Stimulated activated CD4-positive, alpha-beta T cell treated with anti-CD3 and anti-CD28 coated beads, Interleukin-12 subunit alpha, Interleukin-12 subunit beta, amount 100 ng/mL, for 4 hours (primary cell): Measurements from ENCODE around the gene GUCD1.
A peak's percentile ranks its signal among the peaks of the same experiment; 100 is the strongest.
"Not testable (repeated sequence)": the region's sequence is repeated elsewhere in the genome, so short reads cannot be mapped to it uniquely, and the experiment has no call there.

Experiments used
- DNase-seq: peaks from one replicate; pipeline ENCODE4 v3.0.0-alpha.2; 2020

GUCD1 gene

DNA sequence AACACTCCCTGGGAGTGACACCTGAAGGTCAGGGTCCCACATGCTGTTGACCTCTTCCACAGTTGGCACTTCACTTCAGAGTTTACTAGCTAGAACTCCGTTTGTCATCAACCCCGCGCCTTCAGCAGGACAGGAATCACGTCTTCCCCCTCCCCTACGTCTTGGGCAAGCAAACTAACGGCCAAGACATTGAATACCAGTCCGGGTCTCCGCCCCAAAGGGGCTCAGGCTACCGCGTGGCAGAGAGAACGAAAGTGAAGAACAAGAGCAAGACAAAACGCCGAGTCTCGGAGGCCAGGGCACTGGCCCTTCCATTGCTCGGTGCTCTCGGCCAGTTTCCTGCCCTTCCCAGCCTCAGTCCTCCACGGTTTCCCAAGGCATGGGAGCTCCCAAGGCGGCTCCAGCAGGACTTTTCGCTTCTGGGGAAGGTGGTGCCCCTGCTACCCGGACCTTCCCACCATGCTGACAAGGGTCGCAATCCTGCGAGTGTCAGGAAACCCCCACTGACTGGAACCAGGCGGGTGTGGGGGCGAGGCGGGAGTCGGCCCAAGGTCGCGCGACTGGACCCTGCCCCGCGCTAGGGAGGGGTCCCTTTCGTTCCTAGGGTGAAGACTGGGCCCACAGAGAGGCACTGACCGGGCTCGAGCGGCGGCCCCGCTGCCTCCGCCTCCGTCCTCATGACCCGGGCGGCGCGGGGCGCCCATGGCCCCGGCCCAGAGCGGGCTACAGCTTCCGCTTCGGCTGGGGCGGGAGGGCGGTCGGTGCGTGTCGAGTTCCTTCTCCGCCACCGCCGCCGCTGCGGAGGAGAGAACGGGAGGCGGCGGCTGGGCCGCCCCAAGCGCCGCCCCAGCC, at the start of gene GUCD1:
GUCD1 (minus strand) TSS at position 826 of the 852 bp plus-strand sequence; CDS start at position 679, 147 bp downstream.
- peak; percentile 22 for DNase-seq

DNA sequence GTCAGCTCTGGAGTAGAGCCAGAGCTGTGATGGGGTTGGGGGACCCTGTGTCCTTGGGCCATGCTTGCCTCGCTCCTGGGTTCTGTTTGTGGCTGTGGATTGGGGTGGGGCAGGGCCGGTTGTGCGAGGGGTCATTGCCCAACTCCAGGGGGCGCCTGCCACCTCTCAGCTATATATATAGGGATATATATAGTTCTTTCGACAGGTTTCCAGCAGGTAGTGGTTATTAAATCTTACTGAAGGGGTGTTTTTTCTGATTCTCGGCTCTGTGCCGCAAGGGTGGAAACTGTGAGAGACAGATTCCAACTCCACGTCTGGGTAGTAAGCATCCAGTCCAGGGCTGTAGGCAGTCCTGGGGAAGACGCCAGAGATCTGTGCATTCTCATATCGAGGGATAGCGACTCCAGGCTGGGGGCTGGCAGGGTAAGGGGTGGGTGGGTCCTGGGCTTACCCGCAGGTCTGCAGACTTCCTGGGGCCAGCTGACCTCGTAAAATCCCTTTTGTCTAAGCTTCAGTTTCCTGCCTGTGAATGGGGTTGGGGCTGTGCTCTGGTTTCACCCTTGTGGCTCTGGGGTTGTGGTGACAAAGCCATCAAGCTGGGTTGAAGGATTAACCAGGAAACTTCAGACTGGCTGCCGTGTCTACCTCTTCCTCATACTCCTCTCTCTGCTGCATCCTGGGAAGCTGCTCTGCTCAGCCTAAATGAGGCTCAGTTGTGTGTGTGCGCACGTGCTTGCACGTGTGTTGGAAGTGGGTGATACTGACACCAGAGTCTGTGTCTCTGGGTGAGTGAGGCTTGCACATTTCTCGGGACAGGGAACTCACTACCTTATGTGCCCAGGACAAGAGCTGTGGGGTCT, 49.1 kb upstream of the GUCD1 start:
- not testable (repeated sequence) for DNase-seq

DNA sequence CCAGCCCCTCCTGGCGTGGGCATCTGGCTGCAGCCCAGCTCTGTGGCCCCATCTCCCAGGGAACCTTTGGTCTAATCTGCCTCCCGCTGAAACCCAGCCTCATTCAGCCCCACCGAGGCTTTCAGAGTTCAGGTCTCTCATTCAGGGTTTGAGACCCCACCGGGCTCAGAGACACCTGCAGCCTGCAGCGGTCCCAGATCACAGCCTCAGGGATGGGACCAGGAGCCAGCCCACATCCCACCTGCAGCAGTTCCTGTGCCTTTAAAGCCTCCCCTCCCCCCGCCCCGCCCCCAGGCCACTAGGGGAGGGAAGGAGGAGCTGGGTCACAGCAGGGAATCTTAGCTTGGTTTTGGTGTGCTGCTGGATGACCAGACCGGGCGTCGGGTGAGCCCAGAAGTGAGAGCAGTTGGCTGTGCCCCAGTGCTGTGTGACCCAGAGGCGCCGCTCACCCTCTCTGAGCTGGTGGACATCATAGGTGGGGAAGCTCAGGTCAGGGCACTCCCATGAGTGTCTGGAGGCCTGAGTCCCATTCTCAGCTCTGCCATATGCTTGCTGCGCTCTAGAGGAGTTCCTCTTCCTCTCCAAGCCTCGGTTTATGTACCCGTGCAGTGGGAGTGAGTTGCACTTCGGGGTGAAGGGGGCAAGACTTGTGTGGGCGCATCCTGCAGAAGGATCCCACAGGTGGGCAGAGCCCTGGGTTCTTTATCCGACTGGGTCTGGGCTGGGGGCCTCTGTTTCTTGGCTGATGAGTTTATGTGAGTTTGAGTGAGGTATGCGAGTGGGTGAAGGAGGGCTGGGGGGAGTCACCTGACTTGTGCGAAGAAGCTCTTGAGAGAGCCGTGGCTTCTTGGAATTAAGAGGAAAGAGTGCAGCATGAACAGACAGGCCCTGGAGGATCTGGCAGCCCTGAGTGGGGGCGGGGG, 48.2 kb upstream of the GUCD1 start, which contains the start of gene GGT1:
GGT1 (plus strand) TSS at position 347 of the 923 bp plus-strand sequence. CDS start 7,889 bp downstream, outside the sequence.
- DNase-seq = not testable (repeated sequence)

DNA sequence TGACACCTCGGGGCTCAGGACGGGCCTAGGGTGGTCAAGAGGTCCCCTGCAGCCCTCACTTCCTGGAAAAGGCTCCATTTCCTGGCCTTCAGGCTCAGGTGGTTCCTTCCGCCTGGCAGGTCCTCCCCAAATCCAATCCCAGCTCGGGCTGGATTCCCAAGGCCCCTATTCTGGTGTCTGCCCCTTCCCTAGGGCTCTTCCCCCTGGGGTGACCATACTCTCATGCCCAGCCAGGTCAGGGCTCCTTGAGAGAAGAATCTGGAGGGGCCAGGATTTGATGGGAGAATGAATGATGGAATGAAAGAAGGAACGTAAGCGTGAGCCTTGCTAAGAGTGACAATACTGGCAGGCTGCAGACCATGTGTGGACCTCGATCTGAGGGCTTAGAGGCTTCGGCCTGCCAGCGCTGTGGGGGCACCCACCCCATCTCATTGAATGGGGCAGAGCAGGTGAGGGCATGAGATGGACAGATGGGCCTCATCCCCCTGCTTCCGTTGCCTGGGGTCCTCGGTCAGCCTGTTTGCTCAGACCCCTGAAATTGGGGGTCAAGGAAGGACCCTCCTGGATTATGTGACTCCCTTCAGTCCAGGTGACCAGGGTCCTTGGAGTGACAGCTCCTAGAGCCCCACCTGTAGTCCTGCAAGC, 47.3 kb upstream of the GUCD1 start:
- not testable (repeated sequence) for DNase-seq

DNA sequence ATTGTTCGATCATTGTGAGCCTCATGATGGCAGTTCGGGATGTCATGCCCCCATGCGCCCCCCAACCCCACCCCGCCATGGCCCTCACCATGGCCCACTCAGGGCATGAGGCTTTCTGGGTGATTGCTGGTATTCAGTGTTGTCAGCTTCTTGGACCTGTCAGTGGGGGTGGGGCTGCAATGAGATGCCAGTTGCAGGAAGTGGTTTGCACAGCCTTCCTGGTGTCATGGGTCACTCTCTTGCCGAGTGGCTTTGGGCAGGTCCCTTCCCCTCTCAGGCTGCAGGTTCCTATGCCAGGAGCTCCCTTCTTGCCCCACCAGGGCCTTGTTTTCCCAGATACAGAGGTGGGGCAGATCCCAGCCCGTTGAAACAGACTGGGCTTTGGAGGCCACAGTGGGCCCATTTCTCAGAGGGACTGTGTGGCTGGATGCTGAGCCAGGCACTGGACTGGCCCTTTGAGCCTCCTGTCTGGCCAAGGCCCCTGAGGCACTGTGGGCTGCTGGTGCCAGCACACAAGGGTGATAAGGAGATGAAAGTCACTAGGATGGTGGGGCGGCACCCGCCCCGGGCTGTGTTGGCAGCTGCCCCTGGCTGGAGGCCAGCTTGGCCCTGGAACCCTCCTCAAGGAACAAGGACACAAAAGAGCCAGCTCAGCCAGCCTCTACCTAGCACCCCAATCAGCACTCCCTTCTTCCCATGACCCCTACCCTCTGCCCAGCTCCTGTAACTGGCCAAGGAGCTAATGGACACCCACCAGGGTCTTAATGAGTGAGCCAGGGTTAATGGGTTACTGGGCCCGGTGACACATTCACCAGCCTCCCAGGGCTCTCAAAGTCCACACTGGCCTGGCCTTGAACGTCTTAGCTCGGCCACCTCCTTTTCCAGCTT, 46.5 kb upstream of the GUCD1 start:
- no peak for DNase-seq

DNA sequence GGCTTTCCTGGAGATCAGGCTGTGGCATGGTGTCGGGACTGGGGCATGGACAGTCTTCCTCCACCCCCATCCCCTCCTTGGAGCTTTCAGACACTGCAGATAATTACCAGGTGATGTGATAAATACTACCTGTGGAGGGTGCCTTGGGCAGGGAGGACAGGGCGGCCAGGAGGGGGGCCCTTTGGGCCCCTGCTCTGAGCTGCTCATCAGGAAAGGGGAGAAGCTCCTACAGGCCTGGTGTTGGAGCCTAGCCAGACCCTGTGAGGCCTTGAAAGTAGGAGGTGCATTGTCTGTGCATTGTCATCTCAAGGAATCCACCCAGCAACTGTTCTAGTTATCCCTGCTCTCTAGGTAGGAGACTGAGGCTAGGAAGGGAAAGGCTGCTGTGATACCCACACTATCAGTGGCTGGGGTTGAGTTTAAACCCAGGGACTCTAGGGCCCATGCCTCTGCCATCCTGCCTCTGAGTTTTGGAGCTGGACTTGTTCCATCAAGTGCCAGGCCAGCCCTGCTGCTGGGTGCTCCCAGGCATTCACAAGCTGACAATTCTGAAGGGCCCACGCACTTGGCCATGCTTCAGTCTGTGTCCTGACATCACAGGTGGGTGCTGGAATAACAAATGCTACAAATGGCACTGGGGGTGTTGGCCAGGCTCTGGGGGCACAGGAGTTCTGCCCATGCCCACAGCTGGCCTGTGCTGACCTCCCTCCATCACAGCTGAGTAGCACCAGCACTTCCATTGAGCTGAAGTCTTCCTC, 45.2 kb upstream of the GUCD1 start:
- not testable (repeated sequence) for DNase-seq

DNA sequence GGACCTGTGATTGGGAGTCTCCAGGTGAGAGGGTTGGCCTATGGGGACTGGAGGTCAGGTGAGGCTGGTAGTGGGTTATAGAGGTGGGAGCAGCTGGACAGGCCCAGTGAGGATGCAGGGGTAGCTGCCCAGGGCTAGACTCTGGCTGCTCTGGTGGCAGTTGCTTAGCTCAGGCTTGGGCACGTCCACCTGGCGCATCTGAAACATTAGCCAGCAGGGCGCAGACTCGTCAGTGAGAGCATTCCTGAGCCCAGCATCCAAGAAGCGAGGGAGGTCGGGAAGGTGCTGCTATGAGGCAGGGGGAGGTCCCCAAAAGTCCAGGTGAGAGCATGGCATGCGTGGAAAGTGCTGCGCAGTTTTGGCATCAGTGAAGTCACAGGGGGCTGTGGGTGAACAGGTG, 44.6 kb upstream of the GUCD1 start:
- DNase-seq = no peak

DNA sequence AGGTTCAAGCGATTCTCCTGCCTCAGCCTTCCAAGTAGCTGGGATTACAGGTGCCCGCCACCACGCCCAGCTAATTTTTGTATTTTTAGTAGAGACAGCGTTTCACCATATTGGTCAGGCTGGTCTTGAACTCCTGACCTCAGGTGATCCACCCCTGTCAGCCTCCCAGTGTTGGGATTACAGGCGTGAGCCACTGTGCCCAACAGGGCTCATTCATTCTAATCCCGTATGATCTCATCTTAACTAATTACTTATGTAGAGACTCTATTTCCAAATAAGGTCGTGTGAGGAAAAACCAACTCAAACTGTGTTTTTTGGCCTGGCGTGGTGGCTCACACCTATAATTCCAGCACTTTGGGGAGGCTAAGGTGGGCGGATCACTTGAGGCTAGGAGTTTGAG, 42.1 kb upstream of the GUCD1 start:
- DNase-seq = not testable (repeated sequence)

DNA sequence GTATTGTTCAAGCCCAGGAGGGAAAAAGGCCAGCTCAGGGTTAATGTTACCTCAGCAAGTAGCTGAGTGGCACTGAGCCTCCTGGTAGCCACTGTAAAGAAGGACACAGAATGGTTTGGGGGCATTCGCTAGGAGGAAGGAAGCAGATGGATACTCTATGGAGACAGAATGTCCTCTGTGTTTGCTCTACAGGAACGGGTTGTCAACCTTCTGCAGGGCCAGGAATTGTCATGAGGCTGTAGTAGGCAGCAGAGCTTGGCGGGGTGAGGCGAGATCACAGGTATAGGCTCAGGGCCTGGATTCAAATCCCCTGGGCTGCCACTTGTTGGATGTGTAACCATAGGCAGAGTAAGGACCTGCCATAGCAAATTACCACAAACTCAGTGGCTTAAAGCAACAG, 40.9 kb upstream of the GUCD1 start:
- DNase-seq = no peak

DNA sequence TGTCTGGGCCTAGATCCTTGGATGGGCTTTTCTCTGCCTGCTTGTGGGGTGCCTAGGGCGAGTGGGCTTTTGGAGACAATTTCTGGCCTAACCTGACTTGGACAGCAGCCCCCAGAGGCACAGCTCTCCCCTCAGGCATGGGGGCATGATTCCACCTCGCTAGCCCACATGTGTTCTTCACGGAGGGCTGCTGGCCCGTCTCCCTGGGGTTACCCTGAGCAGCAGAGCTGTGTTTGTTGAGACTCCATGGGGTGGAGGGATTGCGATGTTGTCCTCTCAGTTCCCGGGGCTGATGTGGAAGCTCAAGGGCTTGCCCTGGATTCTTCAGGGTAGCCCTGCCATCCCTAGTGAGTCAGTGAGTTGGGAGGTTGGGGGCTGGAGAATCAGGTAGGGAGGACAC, 40.3 kb upstream of the GUCD1 start:
- no peak for DNase-seq

DNA sequence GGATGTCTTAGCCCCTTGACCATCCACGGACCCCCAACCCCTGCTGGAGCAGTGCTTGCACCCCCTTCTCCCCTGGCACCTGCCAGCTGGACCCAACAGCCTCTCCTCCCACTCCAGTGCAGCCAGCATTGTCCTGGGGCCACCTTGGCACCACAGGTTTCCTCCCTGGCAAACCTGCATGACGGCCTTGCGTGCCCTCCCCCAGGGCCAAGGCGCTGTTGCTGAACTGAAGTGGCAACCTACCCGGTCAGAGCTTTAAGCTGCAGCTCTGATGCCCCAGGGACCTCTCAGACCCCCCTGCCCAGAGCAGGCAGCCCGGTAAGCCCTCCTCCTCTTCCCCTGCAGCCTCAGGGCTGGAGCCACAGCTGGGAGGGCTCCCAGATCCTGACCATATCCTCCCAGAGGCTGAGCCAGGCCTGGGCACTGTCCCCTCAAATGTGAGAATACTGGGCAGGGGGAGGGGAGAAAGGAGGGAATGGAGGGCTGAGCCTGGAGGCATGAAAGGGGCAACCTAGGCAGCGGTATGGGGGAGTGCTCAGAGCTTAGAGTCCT, 39.7 kb upstream of the GUCD1 start:
- no peak for DNase-seq

DNA sequence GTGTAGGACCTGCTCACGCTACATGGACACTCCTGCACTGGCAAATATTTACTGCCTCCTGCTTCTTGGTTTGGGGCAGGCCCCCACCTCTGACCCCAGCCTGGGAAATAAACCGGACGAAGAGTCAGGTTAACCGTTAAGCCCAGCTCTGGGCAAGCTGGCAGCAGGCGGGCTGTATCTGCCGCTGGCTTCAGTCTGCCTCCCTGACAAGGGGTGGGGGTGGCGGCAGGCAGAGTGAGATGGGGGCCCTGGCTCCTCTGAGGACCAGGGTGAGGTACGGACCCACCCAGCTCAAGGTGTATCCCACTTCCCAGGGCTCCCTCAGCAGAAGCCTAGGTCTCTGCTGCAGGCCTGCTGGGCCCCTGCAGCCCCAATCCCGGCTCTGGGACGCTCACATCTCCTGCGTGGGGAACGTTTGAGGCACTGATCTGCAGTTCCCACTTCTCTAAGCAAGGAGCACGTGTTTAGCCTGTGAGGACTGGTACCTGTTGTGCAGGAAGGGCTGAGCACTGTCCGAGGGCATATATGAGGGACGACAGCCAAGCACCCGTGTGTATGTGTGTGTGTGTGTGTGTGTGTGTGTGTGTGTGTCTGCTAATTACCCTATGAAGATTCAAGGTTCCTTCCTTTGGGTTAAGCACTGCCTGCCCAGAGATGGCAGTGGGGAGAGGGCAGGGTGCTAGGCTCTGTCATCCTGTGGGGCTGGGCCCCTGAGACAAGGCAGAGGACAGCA, 39.1 kb upstream of the GUCD1 start:
- no peak for DNase-seq

DNA sequence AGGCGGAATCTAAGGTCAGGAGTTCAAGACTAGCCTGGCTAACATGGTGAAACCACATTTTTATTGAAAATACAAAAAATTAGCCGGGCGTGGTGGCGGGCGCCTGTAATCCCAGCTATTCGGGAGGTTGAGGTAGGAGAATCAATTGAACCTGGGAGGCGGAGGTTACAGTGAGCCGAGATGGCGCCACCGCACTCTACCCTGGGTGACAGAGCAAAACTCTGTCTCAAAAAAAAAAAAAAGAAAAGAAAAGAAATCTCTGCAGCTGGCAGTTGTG, 38.6 kb upstream of the GUCD1 start:
- DNase-seq = not testable (repeated sequence)

DNA sequence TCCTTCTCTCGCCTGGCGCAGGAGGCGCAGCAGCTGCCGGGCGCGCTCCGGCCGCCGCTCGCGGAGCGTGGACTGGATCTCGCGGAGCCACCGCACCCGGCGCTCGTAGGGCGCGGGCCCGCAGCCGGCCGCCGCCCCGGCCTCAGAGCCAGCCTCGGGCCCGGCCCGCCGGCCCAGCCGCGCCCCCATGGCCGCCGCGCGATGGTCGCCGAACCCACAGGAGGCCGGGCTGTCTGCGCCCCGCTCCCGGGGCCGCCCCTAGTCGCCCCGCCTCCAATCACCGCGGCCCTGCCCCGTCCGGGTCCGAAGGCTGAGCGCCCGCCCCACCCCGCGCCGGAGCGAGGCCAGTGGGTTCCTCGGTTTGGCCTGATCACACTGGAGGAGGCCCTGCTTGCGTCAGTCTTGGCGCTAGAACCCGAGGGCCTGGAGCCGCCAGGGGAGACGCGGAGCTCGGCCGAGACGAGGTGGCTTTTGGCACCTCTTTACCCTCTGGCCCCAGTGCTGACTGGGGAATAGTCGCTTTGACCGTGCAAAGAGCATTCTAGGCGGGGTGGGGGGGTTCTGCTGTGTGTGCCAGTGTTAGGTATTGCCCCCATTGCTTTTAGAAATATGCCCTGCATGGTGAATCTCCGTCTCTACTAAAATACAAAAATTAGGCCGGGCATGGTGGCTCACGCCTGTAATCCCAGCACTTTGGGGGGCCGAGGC, 38.1 kb upstream of the GUCD1 start, which contains the start of gene LRRC75B:
LRRC75B (minus strand) TSS at position 223 of the 708 bp plus-strand sequence; CDS start at position 189, 34 bp downstream.
- DNase-seq = peak; percentile 25

DNA sequence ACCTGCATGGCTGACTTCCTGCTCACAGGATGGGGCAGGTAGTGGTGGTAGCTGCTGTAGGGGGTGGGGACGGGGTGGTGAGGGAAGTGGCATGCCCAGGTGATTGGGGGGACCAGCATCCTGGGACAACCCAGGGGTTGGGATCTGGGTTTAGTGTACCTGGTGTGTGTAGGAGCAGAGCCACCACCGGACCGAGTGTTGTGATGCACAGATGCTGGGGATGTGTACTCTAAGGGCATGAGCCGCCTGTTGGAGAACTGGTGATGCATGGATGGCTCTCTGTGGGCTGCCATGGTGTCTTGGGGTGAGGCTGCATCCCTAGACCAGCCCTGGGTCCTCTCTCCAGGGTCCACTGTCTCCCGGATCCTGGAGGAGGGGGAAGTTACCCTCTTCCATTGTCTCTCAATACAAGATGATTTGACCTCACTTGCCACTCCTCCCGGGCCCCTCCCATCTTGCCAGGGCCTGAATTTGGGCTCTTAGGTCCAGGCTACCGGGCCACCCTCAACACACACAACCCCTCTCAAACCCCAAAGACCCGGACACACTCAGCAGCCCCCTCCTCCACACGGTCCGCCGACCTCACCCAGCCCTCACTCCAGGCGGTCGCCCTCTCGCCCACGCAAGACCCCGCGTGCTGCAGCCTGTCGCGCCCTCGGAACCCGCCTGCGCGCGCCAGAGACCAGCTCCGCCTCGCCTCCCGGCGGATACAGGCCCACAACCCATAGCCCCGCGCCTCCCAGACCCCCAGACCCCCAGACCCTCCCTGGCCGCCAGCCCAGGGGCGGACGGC, 37.3 kb upstream of the GUCD1 start:
- DNase-seq = no peak

DNA sequence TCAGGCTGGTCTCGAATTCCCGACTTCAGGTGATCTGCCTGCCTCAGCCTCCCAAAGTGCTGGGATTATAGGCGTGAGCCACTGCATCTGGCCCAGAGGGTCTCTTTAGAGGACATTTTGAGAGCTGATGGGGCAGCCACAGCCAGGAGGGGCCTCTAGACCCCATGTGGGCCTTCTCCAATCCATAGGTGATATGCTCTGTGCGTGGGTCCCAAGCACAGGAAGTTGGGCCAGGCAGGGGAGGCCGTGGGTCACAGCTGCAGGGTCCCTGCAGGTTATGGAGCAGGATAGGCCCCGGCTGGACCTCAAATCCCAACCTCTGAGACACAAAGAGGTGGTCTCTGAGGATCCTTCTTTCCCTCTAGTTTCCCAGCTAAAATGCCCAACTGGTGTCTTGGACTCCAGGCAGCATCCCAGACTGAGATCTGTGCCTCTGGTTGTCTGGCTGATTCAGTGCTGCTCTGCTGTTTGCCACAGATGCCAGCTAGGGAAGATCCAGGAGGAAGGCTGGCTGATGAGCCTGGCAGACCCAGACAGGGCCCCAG, 36.4 kb upstream of the GUCD1 start:
- DNase-seq = no peak

DNA sequence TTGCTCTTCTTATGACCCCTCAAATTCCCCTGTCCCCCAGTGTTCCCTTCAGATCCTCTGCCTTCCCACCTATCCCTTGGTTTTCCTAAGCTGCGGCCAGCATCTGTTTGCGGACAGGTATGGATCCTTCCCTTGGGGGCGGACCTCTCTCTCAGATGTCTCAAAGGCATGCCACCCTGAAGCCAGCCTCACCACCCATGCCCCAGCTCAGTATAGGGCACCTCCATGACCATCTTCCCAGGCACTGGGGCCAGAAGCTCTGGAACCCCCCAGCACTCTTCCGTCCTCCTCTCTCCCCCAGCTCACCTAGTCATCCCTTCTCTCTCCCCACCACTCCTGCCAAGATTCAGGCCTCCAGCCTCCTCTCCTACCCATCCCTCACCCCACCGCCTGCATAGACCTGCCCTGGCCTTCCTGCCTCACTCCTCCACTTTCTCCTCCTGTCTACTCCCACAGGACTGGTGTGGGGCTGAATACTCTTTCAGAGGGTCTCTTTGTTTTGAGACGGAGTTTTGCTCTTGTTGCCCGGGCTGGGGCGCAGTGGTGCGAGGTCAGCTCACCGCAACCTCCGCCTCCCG, 35.7 kb upstream of the GUCD1 start:
- DNase-seq = no peak
